GM12878 (cell line): ENCODE data around the gene NONO. TPM values are rescaled to one million over a fixed set of nuclear protein-coding genes. Genes with fewer than 3 reads are reported as not detected.
"Not testable (repeated sequence)": the region's sequence is repeated elsewhere in the genome, so short reads cannot be mapped to it uniquely, and the experiment has no call there.

Experiments
- ATAC-seq: fragments of 200-7000 bp; cut with Tn5 transposase; 3 replicates; pipeline ENCODE4 v1.9.1; 2020; ENCODE audit warnings: mild to moderate bottlenecking, moderate library complexity
- BruUV-seq: library from RNA; stranded (reverse); fragments of 400-500 nt; replicated peaks from 2 replicates; lab custom pipeline; 2021; lab: Mats Ljungman, UMichigan
- CTCF ChIA-PET: fragments of 300-600 bp; sonication (Branson Sonifier 250); formaldehyde crosslinking; extraction: SDS; loops from one replicate; lab custom pipeline; 2021; ENCODE audit warnings: inconsistent platforms; lab: Yijun Ruan, JAX
- POLR2A ChIA-PET: fragments of 350-600 bp; formaldehyde crosslinking; extraction: SDS; loops from one replicate; lab custom pipeline; 2021; ENCODE audit warnings: inconsistent platforms; lab: Charles Lee
- RAD21 ChIA-PET: fragments of 300-600 bp; sonication (Branson Sonifier 250); formaldehyde crosslinking; loops from one replicate; lab custom pipeline; 2023; ENCODE audit warnings: antibody characterized with exemption; ENCODE audit not compliant: unreplicated experiment; lab: Charles Lee
- SMC1A ChIA-PET: fragments of 300-600 bp; sonication (Branson Sonifier 250); formaldehyde crosslinking; loops from one replicate; lab custom pipeline; 2023; ENCODE audit not compliant: unreplicated experiment, uncharacterized antibody; lab: Charles Lee
- DNase-seq: peaks from one replicate; pipeline ENCODE4 v3.0.0-alpha.2; 2011; ENCODE audit warnings: low read depth, low spot score
- FAIRE-seq: peaks from 3 replicates; lab custom pipeline; 2011; peaks lifted over from hg19 to GRCh38; lab: Jason Lieb, UNC
- H2AFZ ChIP-seq: 2 replicates; pipeline ENCODE4 v1.6.0; 2011; ENCODE audit warnings: low read depth, low read length, control low read depth; ENCODE audit not compliant: control insufficient read depth
- H3K27ac ChIP-seq: 2 replicates; pipeline ENCODE4 v1.5.1; 2011; ENCODE audit warnings: control low read depth; ENCODE audit not compliant: control insufficient read depth, insufficient read depth
- H3K27me3 ChIP-seq, 2 experiments: replicated peaks in 1 of 2; 2 replicates each; pipeline versions ENCODE4 v1.6.0 to v1.6.1; 2011; ENCODE audit warnings: low read length in 1 of 2; ENCODE audit not compliant: control insufficient read depth in 2 of 2, insufficient read depth in 2 of 2
- H3K36me3 ChIP-seq, 2 experiments: 2 replicates each; pipeline ENCODE4 v1.5.1; 2011; ENCODE audit warnings: low read length in 1 of 2; ENCODE audit not compliant: control insufficient read depth in 2 of 2, insufficient read depth in 2 of 2
- H3K4me1 ChIP-seq: 2 replicates; pipeline ENCODE4 v1.6.1; 2011; ENCODE audit warnings: mild to moderate bottlenecking, low read length, moderate library complexity, mixed read lengths; ENCODE audit not compliant: control insufficient read depth, insufficient read depth
- H3K4me2 ChIP-seq: 2 replicates; pipeline ENCODE4 v1.6.0; 2011; ENCODE audit warnings: control low read depth; ENCODE audit not compliant: control insufficient read depth, insufficient read depth
- H3K4me3 ChIP-seq: fragments of 200-600 bp; sonication (generic); 2 replicates; pipeline ENCODE4 v1.5.1; 2016
- H3K79me2 ChIP-seq: 2 replicates; pipeline ENCODE4 v1.6.0; 2011; ENCODE audit warnings: low read length; ENCODE audit not compliant: control insufficient read depth, insufficient read depth
- H3K9ac ChIP-seq: 2 replicates; pipeline ENCODE4 v1.8.0; 2011; ENCODE audit warnings: low read length, control low read depth, mixed read lengths; ENCODE audit not compliant: control insufficient read depth, insufficient read depth
- H3K9me3 ChIP-seq: replicated peaks from 3 replicates; pipeline ENCODE4 v1.5.1; 2011; ENCODE audit warnings: mild to moderate bottlenecking, low read length; ENCODE audit not compliant: control insufficient read depth, insufficient read depth
- H4K20me1 ChIP-seq: 2 replicates; pipeline ENCODE4 v1.6.0; 2011; ENCODE audit not compliant: control insufficient read depth, insufficient read depth
- CBFB ChIP-seq: IDR thresholded peaks from 2 replicates; pipeline ENCODE4 v1.6.1; 2016; ENCODE audit warnings: antibody characterized with exemption, low read depth
- IKZF2 ChIP-seq, 2 experiments: fragments of 450-650 bp; IDR thresholded peaks; 2 replicates each; pipeline ENCODE4 v1.6.1; 2017; ENCODE audit warnings: mild to moderate bottlenecking in 2 of 2, moderate library complexity in 2 of 2
- JUNB ChIP-seq: IDR thresholded peaks from 2 replicates; pipeline ENCODE4 v1.6.1; 2016; ENCODE audit warnings: antibody characterized with exemption, mild to moderate bottlenecking
- MXI1 ChIP-seq: fragments of 150-350 bp; IDR thresholded peaks from 2 replicates; pipeline ENCODE4 v1.6.1; 2011; ENCODE audit warnings: low read depth, mild to moderate bottlenecking, inconsistent platforms, low read length, improper control_type of control experiment
- ZNF274 ChIP-seq: IDR thresholded peaks from one replicate; pipeline ENCODE4 v1.8.0; 2011; ENCODE audit not compliant: insufficient read length, insufficient read depth
- WGBS: methylation state at CpG from one replicate; pipeline ENCODE4 v1.1.6; 2016; ENCODE audit warnings: low lambda C conversion rate; ENCODE audit not compliant: insufficient replicate concordance, insufficient coverage; ENCODE audit errors: missing lambda C conversion rate; 5-methylcytosine and 5-hydroxymethylcytosine counted together
- in situ Hi-C: fragments of 300-500 bp; cut with MboI; formaldehyde crosslinking; loops from 9 replicates; pipeline ENCODE4 v1.14.3; 2018; ENCODE audit warnings: mixed read lengths
- intact Hi-C: fragments of 100-400 bp; cut with micrococcal nuclease; formaldehyde crosslinking; loops from one replicate; pipeline ENCODE4 v1.14.2; 2022; ENCODE audit not compliant: unreplicated experiment
- polyA plus RNA-seq, 11 experiments: library from polyadenylated mRNA; depleted of rRNA in 4 of 11; unstranded in 6 of 11; stranded (reverse) in 5 of 11; fragments of >200 nt; fragmentation: Nextera tagmentation in 4 of 11; fragmentation: Illumina TruSeq in 1 of 11; extraction: Ambion mirVana in 4 of 11; extraction: Trizol in 1 of 11; gene quantifications; 1 replicate in 1 of 11; 2 replicates in 10 of 11; pipeline versions ENCODE4 v1.2.1 to v1.2.3, GENCODE V29; 2011 to 2016; ENCODE audit warnings: inconsistent platforms in 2 of 11, missing spikeins in 2 of 11, low read depth in 1 of 11
- total RNA-seq, 4 experiments: library from RNA; depleted of rRNA in 3 of 4; stranded (reverse); fragments of >200 nt in 3 of 4; fragmentation: Illumina TruSeq in 1 of 4; extraction: Trizol in 1 of 4; gene quantifications; 2 replicates each; pipeline versions ENCODE4 v1.2.1 to v1.2.3, GENCODE V29; 2013 to 2021
- TF ChIP-seq, protein P1 (sequence below): fragments of 450-650 bp; formaldehyde crosslinking; IDR thresholded peaks from 2 replicates; pipeline ENCODE4 v1.5.0; 2022; ENCODE audit warnings: mild to moderate bottlenecking, missing genetic modification characterization

The NONO gene
- total and polyA plus RNA-seq, 10 of the 15 experiments (the other 5 are each of a cell fraction or from before 2014, with no cell fraction given): 206 to 505 (median 373) TPM

DNA sequence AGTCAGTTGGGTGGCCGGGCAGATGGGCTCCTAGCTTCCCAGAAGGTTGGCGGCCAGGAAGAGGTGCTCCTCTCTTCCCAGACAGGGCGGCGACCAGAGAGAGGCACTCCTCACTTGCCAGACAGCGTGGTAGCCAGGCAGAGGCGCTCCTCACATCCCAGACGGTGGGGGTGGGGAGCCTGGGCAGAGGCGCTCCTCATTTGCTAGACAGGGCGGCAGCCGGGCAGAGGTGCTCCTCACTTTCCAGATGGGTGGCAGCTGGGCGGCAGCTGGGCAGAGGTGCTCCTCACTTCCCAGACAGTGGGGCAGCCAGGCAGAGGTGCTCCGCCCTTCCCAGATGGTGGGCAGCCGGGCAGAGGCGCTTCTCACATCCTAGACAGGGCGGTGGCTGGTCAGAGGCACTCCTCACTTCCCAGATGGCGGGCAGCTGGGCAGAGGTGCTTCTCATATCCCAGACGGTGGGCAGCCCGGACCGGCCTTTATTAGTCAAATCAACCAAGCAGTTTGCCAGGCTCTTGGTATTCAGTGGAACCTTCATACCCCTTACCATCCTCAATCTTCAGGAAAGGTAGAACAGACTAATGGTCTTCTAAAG is 13.5 kb upstream of the NONO start:
- TF ChIP-seq, protein P1, sequence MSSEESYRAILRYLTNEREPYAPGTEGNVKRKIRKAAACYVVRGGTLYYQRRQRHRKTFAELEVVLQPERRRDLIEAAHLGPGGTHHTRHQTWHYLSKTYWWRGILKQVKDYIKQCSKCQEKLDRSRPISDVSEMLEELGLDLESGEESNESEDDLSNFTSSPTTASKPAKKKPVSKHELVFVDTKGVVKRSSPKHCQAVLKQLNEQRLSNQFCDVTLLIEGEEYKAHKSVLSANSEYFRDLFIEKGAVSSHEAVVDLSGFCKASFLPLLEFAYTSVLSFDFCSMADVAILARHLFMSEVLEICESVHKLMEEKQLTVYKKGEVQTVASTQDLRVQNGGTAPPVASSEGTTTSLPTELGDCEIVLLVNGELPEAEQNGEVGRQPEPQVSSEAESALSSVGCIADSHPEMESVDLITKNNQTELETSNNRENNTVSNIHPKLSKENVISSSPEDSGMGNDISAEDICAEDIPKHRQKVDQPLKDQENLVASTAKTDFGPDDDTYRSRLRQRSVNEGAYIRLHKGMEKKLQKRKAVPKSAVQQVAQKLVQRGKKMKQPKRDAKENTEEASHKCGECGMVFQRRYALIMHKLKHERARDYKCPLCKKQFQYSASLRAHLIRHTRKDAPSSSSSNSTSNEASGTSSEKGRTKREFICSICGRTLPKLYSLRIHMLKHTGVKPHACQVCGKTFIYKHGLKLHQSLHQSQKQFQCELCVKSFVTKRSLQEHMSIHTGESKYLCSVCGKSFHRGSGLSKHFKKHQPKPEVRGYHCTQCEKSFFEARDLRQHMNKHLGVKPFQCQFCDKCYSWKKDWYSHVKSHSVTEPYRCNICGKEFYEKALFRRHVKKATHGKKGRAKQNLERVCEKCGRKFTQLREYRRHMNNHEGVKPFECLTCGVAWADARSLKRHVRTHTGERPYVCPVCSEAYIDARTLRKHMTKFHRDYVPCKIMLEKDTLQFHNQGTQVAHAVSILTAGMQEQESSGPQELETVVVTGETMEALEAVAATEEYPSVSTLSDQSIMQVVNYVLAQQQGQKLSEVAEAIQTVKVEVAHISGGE (CRISPR knock-in tag): no peak
- TF ChIP-seq IKZF2 (IDR thresholded peaks at IDR 0.05) (no peak), MXI1 (no peak), CBFB (no peak), ZNF274 (no peak), JUNB (no peak)

DNA sequence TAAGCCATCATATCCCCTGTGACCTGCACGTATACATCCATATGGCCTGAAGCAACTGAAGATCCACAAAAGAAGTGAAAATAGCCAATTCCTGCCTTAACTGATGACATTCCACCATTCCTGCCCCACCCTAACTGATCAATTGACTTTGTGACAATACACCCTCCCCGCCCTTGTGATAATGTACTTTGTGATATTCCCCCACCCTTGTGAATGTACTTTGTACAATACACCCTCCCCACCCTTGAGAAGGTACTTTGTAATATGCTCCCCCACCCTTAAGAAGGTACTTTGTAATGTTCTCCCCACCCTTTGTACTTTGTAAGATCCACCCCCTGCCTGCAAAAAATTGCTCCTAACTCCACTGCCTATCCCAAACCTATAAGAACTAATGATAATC is 11.1 kb upstream of the NONO start:
- H3K4me1 ChIP-seq, H3K27ac ChIP-seq, intact Hi-C loops, H3K4me2 ChIP-seq, H4K20me1 ChIP-seq, RAD21 ChIA-PET, H3K27me3 ChIP-seq, DNase-seq, H3K4me3 ChIP-seq, in situ Hi-C loops, FAIRE-seq, H2AFZ ChIP-seq, ATAC-seq, POLR2A ChIA-PET, BruUV-seq, H3K9me3 ChIP-seq, SMC1A ChIA-PET, H3K9ac ChIP-seq, H3K36me3 ChIP-seq, H3K79me2 ChIP-seq, CTCF ChIA-PET: not testable (repeated sequence)
- 29% methylated on average over 2 of the region's 2 CpGs for WGBS

More for the DNA sequence above, 13.5 kb upstream of the NONO start:
- ChIA-PET RAD21 (no interaction called here), SMC1A (no interaction called here), CTCF (no interaction called here), POLR2A (no interaction called here)
- intact Hi-C loops (no loop called here), in situ Hi-C loops (no loop called here)
- Histone ChIP-seq H2AFZ (no peak overlapping the region), H3K36me3 (no peaks in the 10 kb centered on the region), H3K4me2 (no peak overlapping the region), H3K27me3 (no peaks in the 10 kb centered on the region), H4K20me1 (no peaks in the 10 kb centered on the region), H3K79me2 (no peaks in the 10 kb centered on the region), H3K4me3 (no peak overlapping the region), H3K9me3 (no peaks in the 10 kb centered on the region; the same call in 2 of the 3 replicates), H3K9ac (no peak overlapping the region), H3K27ac (no peak overlapping the region), H3K4me1 (no peaks in the 10 kb centered on the region)
- ATAC-seq (no peak), FAIRE-seq (no peak), DNase-seq (no peak)
- 52% methylated on average over 18 of the region's 19 CpGs for WGBS
- BruUV-seq: no TSS peak

GRCh38 chrX:71281300-71281699 is 2.1 kb upstream of the NONO start:
- H3K27ac ChIP-seq, ATAC-seq, SMC1A ChIA-PET, H3K9ac ChIP-seq, CTCF ChIA-PET, H3K9me3 ChIP-seq, H4K20me1 ChIP-seq, BruUV-seq, FAIRE-seq, in situ Hi-C loops, H3K4me3 ChIP-seq, H3K4me2 ChIP-seq, H2AFZ ChIP-seq, POLR2A ChIA-PET, H3K27me3 ChIP-seq, RAD21 ChIA-PET, H3K36me3 ChIP-seq, DNase-seq, H3K4me1 ChIP-seq: not testable (repeated sequence)
- H3K79me2 ChIP-seq: peaks cover 27% of the 10 kb centered on the region
- intact Hi-C loops: loop anchor here (5.0 to 10.0 kb wide), 2 partner anchors 86 to 186 kb away; partner anchors contain the start of genes FOXO4 and TAF1
- 89% methylated on average over 11 of the region's 11 CpGs for WGBS
